ENCODE results near the gene CHST8.
"Not testable (repeated sequence)": the region's sequence is repeated elsewhere in the genome, so short reads cannot be mapped to it uniquely, and the experiment has no call there.

Gene CHST8

GRCh38 chr19:33689138-33689746 lies 67.5 kb downstream of the CHST8 start:
- no peak for DNase-seq (ENCODE audit: low read depth, low spot score)

- no peak for DNase-seq (ENCODE audit: low read depth, low spot score)
These were observed 68.1 kb downstream of the CHST8 start for GRCh38 chr19:33689868-33690267.

GRCh38 chr19:33690378-33691029 lies 68.8 kb downstream of the CHST8 start:
- no peak for DNase-seq (ENCODE audit: low read depth, low spot score)

GRCh38 chr19:33691030-33691427 lies 69.3 kb downstream of the CHST8 start:
- DNase-seq (ENCODE audit: low read depth, low spot score), result no peak

- no peak for DNase-seq (ENCODE audit: low read depth, low spot score)
These were observed 70.0 kb downstream of the CHST8 start for GRCh38 chr19:33691736-33692135.

- DNase-seq (ENCODE audit: low read depth, low spot score), result no peak
These were observed 71.9 kb downstream of the CHST8 start for GRCh38 chr19:33693678-33694077.

- not testable (repeated sequence) for DNase-seq (ENCODE audit: low read depth, low spot score)
These were observed 73.8 kb downstream of the CHST8 start for GRCh38 chr19:33695547-33695946.

GRCh38 chr19:33697766-33698165 lies 76.0 kb downstream of the CHST8 start:
- no peak for DNase-seq (ENCODE audit: low read depth, low spot score)

- DNase-seq (ENCODE audit: low read depth, low spot score), result no peak
These were observed 77.1 kb downstream of the CHST8 start for GRCh38 chr19:33698576-33699435.

- DNase-seq (ENCODE audit: low read depth, low spot score), result no peak
These were observed 78.1 kb downstream of the CHST8 start for GRCh38 chr19:33699754-33700407.

GRCh38 chr19:33700408-33701013 lies 78.8 kb downstream of the CHST8 start:
- no peak for DNase-seq (ENCODE audit: low read depth, low spot score)

- no peak for DNase-seq (ENCODE audit: low read depth, low spot score)
These were observed 79.8 kb downstream of the CHST8 start for GRCh38 chr19:33701565-33701964.

- no peak for DNase-seq (ENCODE audit: low read depth, low spot score)
These were observed 81.1 kb downstream of the CHST8 start for GRCh38 chr19:33702606-33703437.

GRCh38 chr19:33703438-33703750 lies 81.6 kb downstream of the CHST8 start:
- DNase-seq (ENCODE audit: low read depth, low spot score), result no peak

GRCh38 chr19:33703821-33704220 lies 82.1 kb downstream of the CHST8 start:
- DNase-seq (ENCODE audit: low read depth, low spot score), result no peak

GRCh38 chr19:33704271-33704670 lies 82.5 kb downstream of the CHST8 start:
- DNase-seq (ENCODE audit: low read depth, low spot score), result no peak

- no peak for DNase-seq (ENCODE audit: low read depth, low spot score)
These were observed 83.5 kb downstream of the CHST8 start for GRCh38 chr19:33705090-33705847.

- no peak for DNase-seq (ENCODE audit: low read depth, low spot score)
These were observed 84.1 kb downstream of the CHST8 start for GRCh38 chr19:33705860-33706259.

- DNase-seq (ENCODE audit: low read depth, low spot score), result no peak
These were observed 84.9 kb downstream of the CHST8 start for GRCh38 chr19:33706631-33707030.

- no peak for DNase-seq (ENCODE audit: low read depth, low spot score)
These were observed 90.5 kb downstream of the CHST8 start for GRCh38 chr19:33712268-33712667.

Measured in activated naive CD8-positive, alpha-beta T cell treated with anti-CD3 and anti-CD28 coated beads, Interleukin-2, amount 50 U/mL, for 16 hours (primary cell).